Endothelial cell of umbilical vein (primary cell): ENCODE results near the gene FAAP100. TPM values are rescaled to one million over a fixed set of nuclear protein-coding genes. Genes with fewer than 3 reads are reported as not detected.

Experiments
- BruUV-seq: library from RNA; stranded (reverse); fragments of 400-500 nt; replicated peaks from 2 replicates; lab custom pipeline; 2021; lab: Mats Ljungman, UMichigan
- CTCF ChIA-PET: fragments of 300-600, 350-600 bp; sonication (Branson Sonifier 250); formaldehyde crosslinking; loops from one replicate; lab custom pipeline; 2021; ENCODE audit warnings: antibody characterized with exemption, inconsistent platforms; lab: Charles Lee
- POLR2A ChIA-PET: fragments of 300-600, 350-600 bp; sonication (Branson Sonifier 250); formaldehyde crosslinking; loops from one replicate; lab custom pipeline; 2021; ENCODE audit warnings: antibody characterized with exemption, inconsistent platforms; lab: Charles Lee
- DNase-seq: peaks from one replicate; pipeline ENCODE4 v3.0.0-alpha.2; 2011; ENCODE audit warnings: low read depth, low spot score
- FAIRE-seq: peaks from 2 replicates; lab custom pipeline; 2011; peaks lifted over from hg19 to GRCh38; lab: Jason Lieb, UNC
- H2AFZ ChIP-seq: 2 replicates; pipeline ENCODE4 v1.6.0; 2012; ENCODE audit warnings: low read depth, low read length, control low read depth, inconsistent platforms
- H3K27ac ChIP-seq: 2 replicates; pipeline ENCODE4 v1.5.1; 2011; ENCODE audit warnings: low read depth, mild to moderate bottlenecking, control low read depth, low read length, moderate library complexity; ENCODE audit not compliant: insufficient read depth
- H3K27me3 ChIP-seq, 2 experiments: 2 replicates each; pipeline versions ENCODE4 v1.6.0 to v1.6.1; 2011; ENCODE audit warnings: low read length in 2 of 2, mixed read lengths in 1 of 2; ENCODE audit not compliant: control insufficient read depth in 2 of 2, insufficient read depth in 2 of 2
- H3K36me3 ChIP-seq, 2 experiments: 2 replicates in 1 of 2; 3 replicates in 1 of 2; pipeline ENCODE4 v1.5.1; 2011; ENCODE audit warnings: low read length in 2 of 2, mild to moderate bottlenecking in 1 of 2, moderate library complexity in 1 of 2; ENCODE audit not compliant: control insufficient read depth in 2 of 2, insufficient read depth in 2 of 2; ENCODE audit errors: extremely low read depth in 1 of 2
- H3K4me1 ChIP-seq: 3 replicates; pipeline ENCODE4 v1.5.1; 2011; ENCODE audit warnings: mild to moderate bottlenecking, low read length; ENCODE audit not compliant: control insufficient read depth, insufficient read depth; ENCODE audit errors: extremely low read depth
- H3K4me2 ChIP-seq: 2 replicates; pipeline ENCODE4 v1.6.1; 2011; ENCODE audit warnings: low read length, control low read depth, mixed read lengths; ENCODE audit not compliant: insufficient read depth
- H3K4me3 ChIP-seq, 3 experiments: fragments of 200-600 bp in 1 of 3; sonication (generic), shearing (Covaris generic) in 1 of 3; replicated peaks in 1 of 3; 2 replicates each; pipeline ENCODE4 v1.5.1; 2011 to 2016; ENCODE audit warnings: control low read depth in 3 of 3, low read length in 3 of 3, mild to moderate bottlenecking in 2 of 3, inconsistent platforms in 1 of 3, low read depth in 1 of 3, moderate library complexity in 1 of 3; ENCODE audit not compliant: insufficient read depth in 1 of 3
- H3K79me2 ChIP-seq: 2 replicates; pipeline ENCODE4 v1.6.0; 2012; ENCODE audit warnings: low read length, inconsistent platforms; ENCODE audit not compliant: control insufficient read depth, insufficient read depth
- H3K9ac ChIP-seq: replicated peaks from 2 replicates; pipeline ENCODE3; 2011; ENCODE audit warnings: low read length, control low read depth; ENCODE audit not compliant: insufficient read depth; ENCODE audit errors: extremely low read depth
- H3K9me1 ChIP-seq: replicated peaks from 3 replicates; pipeline ENCODE4 v1.6.0; 2011; ENCODE audit warnings: mild to moderate bottlenecking, low read length; ENCODE audit not compliant: control insufficient read depth, insufficient read depth; ENCODE audit errors: extremely low read depth
- H3K9me3 ChIP-seq: replicated peaks from 2 replicates; pipeline ENCODE4 v1.5.1; 2012; ENCODE audit warnings: low read length, inconsistent platforms; ENCODE audit not compliant: control insufficient read depth, insufficient read depth
- H4K20me1 ChIP-seq: replicated peaks from 2 replicates; pipeline ENCODE3; 2011; ENCODE audit warnings: mild to moderate bottlenecking, low read length; ENCODE audit not compliant: control insufficient read depth, insufficient read depth; ENCODE audit errors: extremely low read depth
- CTCF ChIP-seq, 2 donors: IDR thresholded peaks; 1 replicate in 1 of 2; 2 replicates in 1 of 2; pipeline ENCODE4 v1.5.1; 2011; ENCODE audit warnings: low read length in 2 of 2, mild to moderate bottlenecking in 2 of 2, moderate library complexity in 2 of 2, control low read depth in 1 of 2, inconsistent platforms in 1 of 2, low read depth in 1 of 2; ENCODE audit not compliant: insufficient read depth in 1 of 2; ENCODE audit errors: extremely low read depth in 1 of 2
- EZH2 ChIP-seq: IDR thresholded peaks from 2 replicates; pipeline ENCODE4 v1.6.1; 2012; ENCODE audit warnings: borderline replicate concordance, low read depth, mild to moderate bottlenecking, moderate library complexity, low read length, inconsistent platforms; ENCODE audit not compliant: severe bottlenecking
- FOS ChIP-seq: IDR thresholded peaks from 2 replicates; pipeline ENCODE4 v1.6.1; 2011; ENCODE audit warnings: mild to moderate bottlenecking, low read length, moderate library complexity, borderline replicate concordance; ENCODE audit not compliant: insufficient read depth
- GATA2 ChIP-seq: IDR thresholded peaks from 2 replicates; pipeline ENCODE4 v1.7.0; 2011; ENCODE audit warnings: low read depth, mild to moderate bottlenecking, moderate library complexity, mixed read lengths, low read length; ENCODE audit not compliant: insufficient read length, insufficient read depth
- JUN ChIP-seq: IDR thresholded peaks from 2 replicates; pipeline ENCODE4 v1.6.1; 2011; ENCODE audit warnings: borderline replicate concordance, low read depth; ENCODE audit not compliant: insufficient read length, insufficient read depth
- MAX ChIP-seq: IDR thresholded peaks from 2 replicates; pipeline ENCODE4 v1.6.1; 2011; ENCODE audit not compliant: insufficient read depth, insufficient read length
- MYC ChIP-seq: IDR thresholded peaks from one replicate; pipeline ENCODE4 v1.6.1; 2011; ENCODE audit warnings: mild to moderate bottlenecking, low read depth, low read length
- POLR2A ChIP-seq: IDR thresholded peaks from 2 replicates; pipeline ENCODE4 v1.6.1; 2012; ENCODE audit warnings: low read depth, mild to moderate bottlenecking, control low read depth, low read length
- POLR2AphosphoS5 ChIP-seq: IDR thresholded peaks from 2 replicates; pipeline ENCODE4 v1.6.1; 2012; ENCODE audit warnings: low read depth, mild to moderate bottlenecking, control low read depth, low read length, moderate library complexity; ENCODE audit not compliant: insufficient read depth
- dilution Hi-C: fragments of 300-500 bp; cut with MboI; formaldehyde crosslinking; loops from one replicate; pipeline ENCODE4 v1.15.0; 2019; ENCODE audit warnings: low sequenced_read_pairs; ENCODE audit not compliant: extremely low pct_ligation_motif_present
- intact Hi-C: fragments of 100-400 bp; cut with micrococcal nuclease; formaldehyde crosslinking; loops from one replicate; pipeline ENCODE4 v1.10.0; 2022
- polyA plus RNA-seq, 4 experiments: library from polyadenylated mRNA; depleted of rRNA in 3 of 4; stranded (reverse) in 3 of 4; unstranded in 1 of 4; fragments of >200 nt; gene quantifications; 2 replicates each; pipeline versions ENCODE4 v1.2.1 to v1.2.3, GENCODE V29; 2011 to 2012; ENCODE audit warnings: missing spikeins in 1 of 4
- total RNA-seq: library from RNA; stranded (reverse); gene quantifications from 2 replicates; pipeline ENCODE4 v1.2.3, GENCODE V29; 2021

Gene FAAP100
- total and polyA plus RNA-seq, 2 donors (not counting 3 experiments of a cell fraction or from before 2014, with no cell fraction given), result 35.4 to 54.3 TPM

GRCh38 chr17:81536299-81537290 lies 15.6 kb downstream of the FAAP100 start:
- H2AFZ ChIP-seq, result no peak overlapping the region
- TF ChIP-seq FOS (no peak), EZH2 (peak; percentile 98), POLR2AphosphoS5 (peak; percentile 34)
- H3K4me1 ChIP-seq, result peaks cover 3% of the 10 kb centered on the region
- no peaks in the 10 kb centered on the region for H3K79me2 ChIP-seq
- ChIA-PET CTCF (interaction anchor here (0.9 to 2.5 kb wide), 9 partner anchors 10 to 284 kb away, joined by 3 to 11 read pairs (median 5); partner anchors contain the start of gene FAAP100), POLR2A (no interaction called here)
- H3K4me2 ChIP-seq, result no peak overlapping the region
- H3K9me1 ChIP-seq, result no peaks in the 10 kb centered on the region
- H3K9ac ChIP-seq, result no peak overlapping the region
- H3K36me3 ChIP-seq, result peaks cover 0 to 13% of the 10 kb centered on the region in 2 experiments
- no peak for DNase-seq
- dilution Hi-C loops (no loop called here), intact Hi-C loops (no loop called here)
- no peak for FAIRE-seq
- H3K4me3 ChIP-seq, result no peak overlapping the region
- no peaks in the 10 kb centered on the region for H3K9me3 ChIP-seq
- no peak overlapping the region for H3K27ac ChIP-seq
- H4K20me1 ChIP-seq, result no peaks in the 10 kb centered on the region
- no TSS peak for BruUV-seq
- peaks cover 5 to 18% of the 10 kb centered on the region in 2 experiments for H3K27me3 ChIP-seq

GRCh38 chr17:81535480-81536298 lies 16.5 kb downstream of the FAAP100 start:
- POLR2A ChIA-PET, result interaction anchor here (0.6 kb wide), 1 partner anchor 190 kb away, joined by 3 read pairs; no protein-coding TSS in a partner anchor
- DNase-seq (no peak), FAIRE-seq (no peak)
- no peak overlapping the region for H3K9ac ChIP-seq
- H3K9me3 ChIP-seq, result no peaks in the 10 kb centered on the region
- dilution Hi-C loops (no loop called here), intact Hi-C loops (no loop called here)
- H3K27ac ChIP-seq, result no peak overlapping the region
- H3K27me3 ChIP-seq, result peaks cover 5 to 18% of the 10 kb centered on the region in 2 experiments
- no TSS peak for BruUV-seq
- H3K4me3 ChIP-seq, result no peak overlapping the region
- H3K9me1 ChIP-seq, result no peaks in the 10 kb centered on the region
- TF ChIP-seq MAX (no peak), MYC (no peak), GATA2 (no peak), POLR2AphosphoS5 (no peak), CTCF (IDR thresholded peaks at IDR 0.05; ENCODE audit: extremely low read depth in 1 of 2, insufficient read depth in 1 of 2, low read depth in 1 of 2, low read length in 2 of 2) (no peak), POLR2A (no peak), EZH2 (no peak), JUN (no peak)
- H3K79me2 ChIP-seq, result no peaks in the 10 kb centered on the region
- H4K20me1 ChIP-seq, result no peaks in the 10 kb centered on the region
- no peak overlapping the region for H3K4me2 ChIP-seq
- peaks cover 3% of the 10 kb centered on the region for H3K4me1 ChIP-seq
- peaks cover 0 to 7% of the 10 kb centered on the region in 2 experiments for H3K36me3 ChIP-seq
- H2AFZ ChIP-seq, result no peak overlapping the region
- CTCF ChIA-PET, result interaction anchor here (1.1 to 1.5 kb wide), 3 partner anchors 16 to 280 kb away, joined by 4 to 5 read pairs (median 4); partner anchors contain the start of gene FAAP100
